Left lung (tissue), 10 donors: ENCODE results near the gene FAM124B. TPM values are rescaled to one million over a fixed set of nuclear protein-coding genes. Genes with fewer than 3 reads are reported as not detected.

Source experiments
- ATAC-seq: fragments of 200-7000 bp; cut with Tn5 transposase; one replicate; pipeline ENCODE4 v1.9.1; 2020; ENCODE audit warnings: moderate library complexity
- DNase-seq, 4 donors: peaks; one replicate each; pipeline ENCODE4 v3.0.0-alpha.2; 2013 to 2020
- H3K27ac ChIP-seq, 2 donors: fragments of 200-600 bp; sonication (generic) in 1 of 2; one replicate each; pipeline versions ENCODE4 v1.5.0 to v1.8.0; 2020 to 2021
- H3K27me3 ChIP-seq, 2 donors: fragments of 200-600 bp; sonication (generic) in 1 of 2; one replicate each; pipeline versions ENCODE4 v1.5.0 to v1.8.0; 2020 to 2021
- H3K36me3 ChIP-seq, 2 donors: fragments of 200-600 bp; sonication (generic) in 1 of 2; one replicate each; pipeline versions ENCODE4 v1.5.0 to v1.8.0; 2020 to 2021
- H3K4me1 ChIP-seq, 2 donors: fragments of 200-600 bp; one replicate each; pipeline ENCODE4 v1.8.0; 2021
- H3K4me3 ChIP-seq, 2 donors: fragments of 200-600 bp; sonication (generic) in 1 of 2; one replicate each; pipeline versions ENCODE4 v1.5.0 to v1.8.0; 2020 to 2021; ENCODE audit warnings: mild to moderate bottlenecking in 1 of 2
- H3K9me3 ChIP-seq, 2 donors: fragments of 200-600 bp; sonication (generic) in 1 of 2; one replicate each; pipeline versions ENCODE4 v1.5.0 to v1.8.0; 2020 to 2021
- CTCF ChIP-seq, 2 donors: fragments of 200-600 bp; sonication (generic) in 1 of 2; IDR thresholded peaks; one replicate each; pipeline versions ENCODE4 v1.5.0 to v1.8.0; 2021; ENCODE audit warnings: antibody characterized with exemption in 2 of 2
- intact Hi-C, 2 donors: fragments of 100-400 bp; cut with DNase I; formaldehyde crosslinking; loops; one replicate each; pipeline versions ENCODE4 v1.11.2 to v1.14.2; 2022
- polyA plus RNA-seq, 6 donors: library from polyadenylated mRNA; unstranded; fragments of 120-200 nt; gene quantifications; one replicate each; pipeline ENCODE4 v1.2.1, GENCODE V29; 2013; ENCODE audit not compliant: insufficient read length in 6 of 6
- total RNA-seq, 2 donors: library from RNA; stranded (reverse); fragmentation: NEBNext Ultra II Directional; extraction: Animal tissue kit (Norgen Biotek cat#: 25700); gene quantifications; one replicate each; pipeline ENCODE4 v1.2.1, GENCODE V29; 2021
- donor health status: DM: no; HTN: yes; CAD: no.
- donor health status: DM: no; HTN: no; CAD: no.

The FAM124B gene
- total and polyA plus RNA-seq, 8 donors, result 1.8 to 35.7 (median 17.8) TPM

- Histone ChIP-seq H3K27ac (no peak overlapping the region), H3K36me3 (no peaks in the 10 kb centered on the region), H3K9me3 (no peaks in the 10 kb centered on the region), H3K4me3 (no peak overlapping the region), H3K4me1 (peaks cover 0 to 3% of the 10 kb centered on the region in 2 donors), H3K27me3 (no peaks in the 10 kb centered on the region)
- no peak for TF ChIP-seq CTCF (IDR thresholded peaks at IDR 0.05)
- DNase-seq (no peak), ATAC-seq (no peak)
- intact Hi-C loops, result no loop called here
Measured at GRCh38 chr2:224395620-224396390, 6.1 kb downstream of the FAM124B start.

GRCh38 chr2:224393157-224393872 lies 8.6 kb downstream of the FAM124B start:
- no peak for TF ChIP-seq CTCF (IDR thresholded peaks at IDR 0.05)
- no peak overlapping the region for H3K4me3 ChIP-seq
- H3K4me1 ChIP-seq, result no peaks in the 10 kb centered on the region
- H3K36me3 ChIP-seq, result no peaks in the 10 kb centered on the region
- intact Hi-C loops, result no loop called here
- no peak for DNase-seq
- H3K27me3 ChIP-seq, result no peaks in the 10 kb centered on the region
- ATAC-seq, result no peak
- no peak overlapping the region for H3K27ac ChIP-seq
- no peaks in the 10 kb centered on the region for H3K9me3 ChIP-seq

GRCh38 chr2:224392545-224392944 lies 9.4 kb downstream of the FAM124B start:
- Histone ChIP-seq H3K36me3 (no peaks in the 10 kb centered on the region), H3K27me3 (no peaks in the 10 kb centered on the region), H3K4me3 (no peak overlapping the region), H3K9me3 (no peaks in the 10 kb centered on the region), H3K4me1 (no peaks in the 10 kb centered on the region), H3K27ac (no peak overlapping the region)
- no peak for TF ChIP-seq CTCF (IDR thresholded peaks at IDR 0.05)
- ATAC-seq (no peak), DNase-seq (no peak)
- intact Hi-C loops, result no loop called here

- DNase-seq (no peak), ATAC-seq (no peak)
- no peak overlapping the region for H3K27ac ChIP-seq
- intact Hi-C loops, result no loop called here
- TF ChIP-seq CTCF (IDR thresholded peaks at IDR 0.05), result no peak
- no peaks in the 10 kb centered on the region for H3K4me1 ChIP-seq
- H3K36me3 ChIP-seq, result no peaks in the 10 kb centered on the region
- H3K27me3 ChIP-seq, result no peaks in the 10 kb centered on the region
- H3K4me3 ChIP-seq, result no peak overlapping the region
- H3K9me3 ChIP-seq, result no peaks in the 10 kb centered on the region
Measured at GRCh38 chr2:224389317-224389716, 12.6 kb downstream of the FAM124B start.

GRCh38 chr2:224386876-224387275 lies 15.0 kb downstream of the FAM124B start:
- no peak overlapping the region for H3K27ac ChIP-seq
- H3K36me3 ChIP-seq, result no peaks in the 10 kb centered on the region
- no peak for DNase-seq
- intact Hi-C loops, result no loop called here
- TF ChIP-seq CTCF (IDR thresholded peaks at IDR 0.05), result no peak
- H3K9me3 ChIP-seq, result no peaks in the 10 kb centered on the region
- no peak overlapping the region for H3K4me3 ChIP-seq
- H3K4me1 ChIP-seq, result no peaks in the 10 kb centered on the region
- no peak for ATAC-seq
- H3K27me3 ChIP-seq, result no peaks in the 10 kb centered on the region
